GM21619 (cell line): Measurements from ENCODE around the gene PPFIBP2.

ENCODE experiments used
- ATAC-seq: cut with Tn5 transposase; IDR thresholded peaks from one replicate; pipeline ENCODE4 v1.9.1; 2021; ENCODE audit not compliant: unreplicated experiment

Gene PPFIBP2

GRCh38 chr11:7683571-7683970 lies 169.8 kb downstream of the PPFIBP2 start:
- no peak for ATAC-seq

GRCh38 chr11:7686761-7687160 lies 173.0 kb downstream of the PPFIBP2 start:
- no peak for ATAC-seq

GRCh38 chr11:7687386-7687785 lies 173.6 kb downstream of the PPFIBP2 start:
- no peak for ATAC-seq

- peak; percentile 75 for ATAC-seq
These were observed 174.5 kb downstream of the PPFIBP2 start for GRCh38 chr11:7688238-7688826.

- ATAC-seq = no peak
These were observed 175.4 kb downstream of the PPFIBP2 start for GRCh38 chr11:7689239-7689638.

- no peak for ATAC-seq
These were observed 176.8 kb downstream of the PPFIBP2 start for GRCh38 chr11:7690648-7691047.

GRCh38 chr11:7691759-7692350 lies 178.1 kb downstream of the PPFIBP2 start:
- ATAC-seq = no peak

- ATAC-seq = no peak
These were observed 178.6 kb downstream of the PPFIBP2 start for GRCh38 chr11:7692426-7692825.

- ATAC-seq = no peak
These were observed 180.4 kb downstream of the PPFIBP2 start for GRCh38 chr11:7694235-7694634.

- ATAC-seq = no peak
These were observed 182.6 kb downstream of the PPFIBP2 start for GRCh38 chr11:7696424-7696823.
